Heart left ventricle (tissue), 13 donors: ENCODE results near the gene COL2A1.

Experiments used
- POLR2A ChIP-seq, 2 donors: fragments of 450-650 bp; IDR thresholded peaks; one replicate each; pipeline ENCODE4 v1.6.1; 2017; ENCODE audit warnings: antibody characterized with exemption in 2 of 2, mild to moderate bottlenecking in 2 of 2, moderate library complexity in 2 of 2
- TF ChIP-seq, protein P1 (sequence below), 12 donors: fragments of 200-600 bp; sonication (generic) in 4 of 12; IDR thresholded peaks; one replicate each; pipeline versions ENCODE4 v1.5.0 to v1.8.0; 2018 to 2022; ENCODE audit warnings: antibody characterized with exemption in 12 of 12, mild to moderate bottlenecking in 5 of 12
- donor health status: ischemic (EF 13 %, LVEDD 7.1; RV severe dilation, severe dysfunction).
- donor health status: DM: no; HTN: yes; CAD: no.
- donor health status: DM: no; HTN: no; CAD: no.
- donor health status: ischemic (EF 25% LVEDD 6.9; RV normal size, moderate dysfunction).
- donor health status: ischemic (EF 25% LVEDD 5.7; RV mildly dilated, moderate dysfunction).
- donor health status: ischemic (EF 35%, LVEDD 5.7; RV mildly dilated, moderate dysfunction).
- donor health status: nonischemic (EF 11% LVEDD 7.7; RV severe dilation, severe dysfunction).
- donor health status: DM: yes; HTN: yes; CAD: no.
- donor health status: PGD.
- donor health status: ischemic (EF 29% LVEDD 5.4; RV normal size, mild dysfunction).
- donor health status: nonischemic (EF 23%, LVEDD 6.1; RV moderate dilation, normal function).

DNA sequence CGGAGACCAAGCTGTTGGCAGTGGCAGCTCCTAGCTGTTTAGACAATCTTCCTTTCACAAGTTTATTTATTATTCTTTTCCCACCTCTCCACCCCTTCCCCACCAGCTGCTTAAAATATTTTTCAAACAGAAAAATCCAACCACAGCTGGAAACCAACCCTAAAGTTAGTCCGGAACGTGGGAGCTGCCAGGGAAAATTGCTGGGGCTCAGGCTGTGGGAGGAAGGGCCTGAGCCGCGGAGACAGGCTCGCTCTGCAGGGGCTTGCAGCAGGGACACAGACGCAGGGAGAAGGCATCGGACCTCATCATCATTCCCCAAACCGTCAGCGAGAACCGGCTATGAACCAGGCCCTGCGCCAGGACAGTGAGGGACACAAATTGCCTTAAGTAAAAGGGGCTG, 56.9 kb downstream of the COL2A1 start:
- TF ChIP-seq, protein P1, sequence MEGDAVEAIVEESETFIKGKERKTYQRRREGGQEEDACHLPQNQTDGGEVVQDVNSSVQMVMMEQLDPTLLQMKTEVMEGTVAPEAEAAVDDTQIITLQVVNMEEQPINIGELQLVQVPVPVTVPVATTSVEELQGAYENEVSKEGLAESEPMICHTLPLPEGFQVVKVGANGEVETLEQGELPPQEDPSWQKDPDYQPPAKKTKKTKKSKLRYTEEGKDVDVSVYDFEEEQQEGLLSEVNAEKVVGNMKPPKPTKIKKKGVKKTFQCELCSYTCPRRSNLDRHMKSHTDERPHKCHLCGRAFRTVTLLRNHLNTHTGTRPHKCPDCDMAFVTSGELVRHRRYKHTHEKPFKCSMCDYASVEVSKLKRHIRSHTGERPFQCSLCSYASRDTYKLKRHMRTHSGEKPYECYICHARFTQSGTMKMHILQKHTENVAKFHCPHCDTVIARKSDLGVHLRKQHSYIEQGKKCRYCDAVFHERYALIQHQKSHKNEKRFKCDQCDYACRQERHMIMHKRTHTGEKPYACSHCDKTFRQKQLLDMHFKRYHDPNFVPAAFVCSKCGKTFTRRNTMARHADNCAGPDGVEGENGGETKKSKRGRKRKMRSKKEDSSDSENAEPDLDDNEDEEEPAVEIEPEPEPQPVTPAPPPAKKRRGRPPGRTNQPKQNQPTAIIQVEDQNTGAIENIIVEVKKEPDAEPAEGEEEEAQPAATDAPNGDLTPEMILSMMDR (IDR thresholded peaks at IDR 0.05) = no peak
- no peak for TF ChIP-seq POLR2A (IDR thresholded peaks at IDR 0.05)
